T47D (cell line): Measurements from ENCODE around the gene STMN3.
"Not testable (repeated sequence)": the region's sequence is repeated elsewhere in the genome, so short reads cannot be mapped to it uniquely, and the experiment has no call there.

Experiments used
- DNase-seq, 2 experiments: peaks; one replicate each; pipeline versions ENCODE4 v3.0.0 to v3.0.0-alpha.2; 2011 to 2012; ENCODE audit warnings: low read depth in 1 of 2, low spot score in 1 of 2
- JUND ChIP-seq: IDR thresholded peaks from 2 replicates; pipeline ENCODE4 v1.6.1; 2012; ENCODE audit warnings: low read depth
- in situ Hi-C: cut with HindIII; loops from 2 replicates; pipeline ENCODE4 v1.10.0; 2016; ENCODE audit warnings: low sequenced_read_pairs, low pct_unique_long_range_greater_than_20kb

STMN3 gene

DNA sequence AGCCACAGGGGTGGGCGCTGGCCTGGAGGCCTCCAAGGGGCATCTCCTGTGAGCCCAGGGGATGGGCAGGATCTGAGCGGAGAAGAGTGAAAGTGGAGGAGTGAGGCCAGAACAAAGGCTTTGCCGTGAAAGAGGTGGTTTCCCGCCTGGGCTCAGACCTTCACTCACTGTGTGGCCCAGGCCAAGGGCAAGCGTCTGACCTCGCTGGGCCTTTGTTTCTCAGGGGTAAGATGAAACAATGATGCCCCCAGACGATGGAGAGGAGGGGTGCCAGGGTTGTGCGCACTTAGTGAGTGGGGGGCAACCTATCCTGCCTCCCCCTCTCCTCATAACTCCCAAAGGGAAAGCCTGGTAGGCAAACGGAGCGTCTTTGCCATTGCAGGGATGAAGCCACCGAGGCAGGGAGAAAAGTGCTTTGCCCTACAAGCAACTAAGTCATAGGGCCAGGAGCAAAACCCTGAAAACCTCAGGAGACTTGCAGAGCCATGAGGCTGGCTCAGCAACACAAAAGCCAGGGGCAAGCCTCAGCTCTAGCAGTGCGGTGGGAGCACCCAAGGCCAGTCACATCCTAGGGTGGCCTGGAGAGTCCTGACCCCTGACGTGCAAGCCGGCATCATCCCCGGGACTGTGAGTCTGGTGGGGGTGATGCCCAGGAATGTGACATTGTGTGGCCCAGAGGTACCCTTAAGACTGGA is 897 bp upstream of the STMN3 start:
- DNase-seq = no peak
- in situ Hi-C loops = no loop called here

GRCh38 chr20:63652192-63652980 is 838 bp downstream of the STMN3 start:
- no peak for DNase-seq
- no peak for TF ChIP-seq JUND
- in situ Hi-C loops = no loop called here

More for the DNA sequence above, 897 bp upstream of the STMN3 start:
- TF ChIP-seq JUND = no peak

GRCh38 chr20:63651942-63652191 is 1.4 kb downstream of the STMN3 start:
- peak in 1 of 2 experiments; percentile 47 for DNase-seq
- in situ Hi-C loops = no loop called here
- no peak for TF ChIP-seq JUND

- in situ Hi-C loops, DNase-seq: not testable (repeated sequence)
Observed at GRCh38 chr20:63650486-63650885, 2.7 kb downstream of the STMN3 start.

GRCh38 chr20:63648895-63649589 is 4.2 kb downstream of the STMN3 start:
- no peak for DNase-seq
- in situ Hi-C loops = no loop called here
- TF ChIP-seq JUND = no peak

DNA sequence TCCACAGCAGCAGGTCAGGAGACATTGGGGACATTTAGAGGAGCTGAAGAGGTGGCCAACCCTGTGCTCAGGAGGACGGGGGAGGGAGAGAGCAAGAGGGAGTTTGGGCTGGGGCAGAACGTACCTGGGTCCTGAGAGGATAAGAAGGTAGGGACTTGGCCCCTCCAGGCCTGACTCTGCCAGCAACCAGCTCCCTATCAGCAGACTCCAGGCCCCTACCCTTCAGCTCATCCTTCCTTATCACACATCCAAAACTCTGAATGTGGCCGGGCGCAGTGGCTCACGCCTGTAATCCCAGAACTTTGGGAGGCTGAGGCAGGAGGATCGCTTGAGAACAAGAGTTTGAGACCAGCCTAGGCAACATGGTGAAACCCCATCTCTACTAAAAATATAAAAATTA is 5.0 kb downstream of the STMN3 start:
- TF ChIP-seq JUND = no peak
- in situ Hi-C loops = no loop called here
- DNase-seq = no peak

- TF ChIP-seq JUND = no peak
- in situ Hi-C loops = no loop called here
- peak in 1 of 2 experiments; percentile 61 for DNase-seq
Observed at GRCh38 chr20:63645218-63645617, 8.0 kb downstream of the STMN3 start.

DNA sequence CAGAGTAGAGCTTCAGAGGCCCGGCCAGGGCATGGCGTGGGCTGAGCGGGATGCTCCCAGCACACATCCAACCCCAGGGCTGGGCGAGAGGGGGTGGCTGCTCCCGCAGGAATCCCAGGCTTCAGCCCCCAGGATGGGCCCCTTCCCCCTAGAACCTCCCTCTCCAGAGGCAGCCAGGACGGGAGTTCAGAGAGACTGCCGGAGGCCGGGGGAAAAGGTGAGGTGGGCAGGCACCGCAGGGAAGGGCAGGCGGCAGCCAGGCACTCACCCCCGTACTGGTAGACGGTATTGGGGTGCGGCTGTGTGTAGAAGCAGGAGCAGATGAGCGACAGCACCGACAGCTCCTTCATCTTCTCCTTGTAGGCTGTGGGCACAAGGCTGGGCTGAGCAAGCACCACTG is 9.3 kb downstream of the STMN3 start:
- no peak for DNase-seq
- in situ Hi-C loops = no loop called here
- no peak for TF ChIP-seq JUND

DNA sequence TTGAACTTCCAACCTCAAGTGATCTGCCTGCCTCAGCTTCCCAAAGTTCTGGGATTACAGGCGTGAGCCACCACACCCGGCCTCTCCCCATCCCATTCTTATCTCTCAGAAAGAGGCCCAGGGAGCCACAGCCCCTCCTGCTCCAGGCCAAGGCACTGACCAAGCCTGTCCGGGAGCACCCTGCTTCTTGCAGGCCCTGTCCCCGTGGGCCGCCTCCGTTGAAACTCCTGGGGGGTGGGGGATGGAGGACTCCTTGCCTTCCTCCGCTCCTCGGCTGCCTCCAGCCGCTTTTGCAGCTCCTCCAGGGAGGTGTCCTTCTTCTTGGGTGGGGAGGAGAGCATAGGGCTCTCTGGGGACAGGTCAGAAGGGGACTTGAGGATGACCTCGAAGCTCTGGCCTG is 9.7 kb downstream of the STMN3 start:
- in situ Hi-C loops = no loop called here
- no peak for DNase-seq
- no peak for TF ChIP-seq JUND

GRCh38 chr20:63642527-63643247 is 10.5 kb downstream of the STMN3 start:
- TF ChIP-seq JUND = no peak
- peak; percentile 58 to 71 for DNase-seq
- in situ Hi-C loops = no loop called here

DNA sequence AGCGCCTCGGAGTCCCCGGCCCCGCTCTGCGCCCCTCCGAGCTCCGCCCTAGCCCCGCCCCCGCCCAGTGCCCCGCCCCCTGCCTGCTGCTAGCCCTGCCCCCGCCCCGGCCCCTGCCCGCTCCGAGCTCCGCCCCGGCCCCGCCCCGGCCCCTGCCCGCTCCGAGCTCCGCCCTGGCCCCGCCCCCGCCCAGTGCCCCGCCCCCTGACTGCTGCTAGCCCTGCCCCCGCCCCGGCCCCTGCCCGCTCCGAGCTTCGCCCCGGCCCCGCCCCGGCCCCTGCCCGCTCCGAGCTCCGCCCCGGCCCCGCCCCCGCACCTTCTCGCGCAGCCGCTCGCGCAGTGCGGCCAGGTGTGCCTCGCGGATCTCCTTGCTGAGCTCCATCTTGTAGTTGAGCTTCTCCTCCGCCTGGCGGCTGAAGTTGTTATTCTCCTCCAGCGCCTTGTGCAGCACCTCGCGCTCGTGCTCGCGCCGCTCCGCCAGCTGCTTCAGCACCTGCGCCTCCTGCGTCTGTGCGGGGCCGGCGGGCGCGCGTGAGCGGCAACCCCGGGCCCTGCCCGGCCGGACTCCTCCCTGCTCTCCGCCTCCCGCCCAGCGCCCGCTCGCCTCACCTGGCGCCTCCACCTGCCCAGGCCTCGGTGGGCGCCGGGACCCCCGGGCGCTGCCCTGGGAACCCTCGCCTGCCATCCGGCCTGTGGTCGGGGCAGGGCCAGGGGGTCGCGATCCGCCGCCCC is 11.3 kb downstream of the STMN3 start:
- TF ChIP-seq JUND = no peak
- in situ Hi-C loops = no loop called here
- peak; percentile 97 for DNase-seq

DNA sequence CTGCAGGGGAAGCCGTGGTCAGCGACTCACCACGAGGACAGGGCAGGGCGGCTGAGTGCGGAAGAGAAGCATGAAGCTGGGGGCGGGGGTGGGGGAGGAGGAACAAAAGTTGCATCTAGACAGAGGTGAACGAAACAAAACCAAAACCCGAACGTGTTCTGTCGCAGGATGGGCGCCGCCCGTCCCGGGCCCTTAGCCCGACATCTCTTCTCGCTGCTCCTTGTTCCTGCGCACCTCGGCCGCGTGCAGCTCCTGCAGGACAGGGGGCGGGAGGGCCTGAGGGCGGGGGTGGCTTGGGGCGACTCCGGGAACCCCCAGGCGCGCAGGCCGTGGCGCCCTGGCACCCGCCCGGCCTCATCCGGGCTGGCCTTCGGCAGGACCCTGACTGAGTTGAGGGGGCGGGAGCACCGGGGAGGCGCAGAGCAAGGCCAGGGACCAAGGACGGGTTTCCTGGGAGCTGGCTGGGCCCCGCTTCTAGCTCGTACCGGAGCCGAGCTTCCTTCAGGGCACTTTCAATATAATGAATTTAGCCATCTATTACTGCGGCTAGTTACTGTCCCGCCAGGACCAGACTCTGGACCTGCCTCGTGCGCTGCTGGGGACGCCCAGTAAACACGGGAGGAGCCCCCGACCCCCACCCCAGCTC is 12.0 kb downstream of the STMN3 start:
- TF ChIP-seq JUND = no peak
- in situ Hi-C loops = no loop called here
- DNase-seq = no peak

DNA sequence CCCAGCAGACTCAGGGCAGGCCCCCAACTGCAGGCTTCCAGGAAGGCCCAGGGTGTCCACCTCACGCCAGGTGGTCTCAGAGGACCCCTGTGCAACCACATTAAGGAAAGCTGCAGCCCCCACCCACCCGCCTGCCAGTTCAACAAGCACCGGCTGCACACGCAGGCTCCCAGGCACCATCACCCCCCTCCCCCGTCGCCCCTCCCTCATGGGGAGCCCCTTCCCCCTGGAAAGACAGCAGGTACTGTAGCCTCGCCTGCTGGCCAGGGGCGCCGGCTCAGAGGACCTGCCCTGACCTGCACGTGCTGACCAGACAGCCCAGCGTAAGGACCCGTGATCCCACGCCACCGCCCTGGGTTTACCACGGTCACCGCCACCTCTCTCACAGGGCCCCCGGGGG is 12.5 kb downstream of the STMN3 start:
- DNase-seq, in situ Hi-C loops: not testable (repeated sequence)
